Type B pancreatic cell (in vitro differentiated cells): ENCODE results near the gene DCAF12. TPM values are rescaled to one million over a fixed set of nuclear protein-coding genes. Genes with fewer than 3 reads are reported as not detected.
"Not testable (repeated sequence)": the region's sequence is repeated elsewhere in the genome, so short reads cannot be mapped to it uniquely, and the experiment has no call there.

Source experiments
- DNase-seq: peaks from one replicate; pipeline ENCODE4 v3.0.0; 2021; ENCODE audit warnings: mixed read lengths; ENCODE audit not compliant: unreplicated experiment; ENCODE audit errors: extremely low spot score
- H3K27ac Mint-ChIP-seq: 2 replicates; pipeline ENCODE4 v1.8.0; 2021; ENCODE audit warnings: mild to moderate bottlenecking, mixed read lengths
- H3K27me3 Mint-ChIP-seq: 2 replicates; pipeline ENCODE4 v1.8.0; 2021; ENCODE audit warnings: mixed read lengths
- H3K36me3 Mint-ChIP-seq: 2 replicates; pipeline ENCODE4 v1.8.0; 2021; ENCODE audit warnings: mixed read lengths
- H3K4me1 Mint-ChIP-seq: one replicate; pipeline ENCODE4 v1.8.0; 2021; ENCODE audit warnings: mixed read lengths; ENCODE audit not compliant: unreplicated experiment
- H3K4me3 Mint-ChIP-seq: 2 replicates; pipeline ENCODE4 v1.8.0; 2021; ENCODE audit warnings: mild to moderate bottlenecking, mixed read lengths
- H3K9me3 Mint-ChIP-seq: 2 replicates; pipeline ENCODE4 v1.8.0; 2021; ENCODE audit warnings: mixed read lengths
- total RNA-seq: library from RNA; stranded (reverse); gene quantifications from 2 replicates; pipeline ENCODE4 v1.2.1, GENCODE V29; 2021; ENCODE audit warnings: low replicate concordance
- TF ChIP-seq, protein P1 (sequence below): fragments of 200-600 bp; sonication (generic); conservative IDR thresholded peaks from 2 replicates; pipeline ENCODE4 v1.5.0; 2021; ENCODE audit warnings: antibody characterized with exemption, mild to moderate bottlenecking

Gene DCAF12
- total RNA-seq, 1 donor from 2014 or later: 45.3 TPM

DNA sequence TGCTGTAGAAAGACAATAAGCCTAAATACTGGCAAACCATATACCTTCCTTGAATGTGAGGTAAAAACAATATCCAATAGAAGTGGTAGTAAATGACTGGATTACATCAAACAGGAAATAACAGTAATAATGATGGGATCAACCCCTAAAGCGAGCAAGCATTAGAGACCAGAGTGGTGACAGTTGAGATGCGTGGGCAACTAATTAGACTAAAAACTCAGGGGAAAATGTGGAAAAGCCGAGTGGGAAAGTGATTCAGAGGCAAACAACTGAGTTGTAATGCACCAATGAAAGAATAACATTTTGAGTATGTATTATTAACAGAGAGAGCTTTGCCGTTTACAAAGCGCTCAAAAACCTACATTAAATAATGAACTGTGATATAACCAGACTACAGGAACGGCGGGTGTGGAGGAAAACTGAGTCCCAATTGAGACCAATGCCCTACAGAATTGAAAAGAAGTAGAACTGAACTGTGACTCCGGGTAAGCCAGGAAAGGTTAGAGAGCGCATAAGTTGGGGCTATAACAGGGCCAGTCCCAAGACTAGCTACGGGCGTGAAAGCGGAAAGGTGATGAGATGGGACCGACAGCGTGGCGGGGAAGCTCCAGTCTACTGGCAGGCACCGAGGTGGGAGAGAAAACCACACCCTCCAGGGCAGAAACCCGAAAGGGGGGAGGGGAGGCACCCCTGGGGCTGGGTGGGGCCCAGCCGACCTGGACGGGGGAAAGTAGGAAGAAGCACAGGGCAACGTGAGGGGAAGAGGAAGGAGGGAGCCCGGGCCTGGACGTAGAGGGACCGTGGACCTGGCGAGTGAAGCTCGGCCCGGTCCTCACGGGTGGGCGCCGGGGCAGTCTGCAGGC is 78.4 kb downstream of the DCAF12 start:
- Mint-ChIP-seq H3K36me3 (peaks cover 9% of the 10 kb centered on the region), H3K27me3 (peaks cover 4% of the 10 kb centered on the region), H3K4me3 (peak overlapping the region; percentile 99), H3K9me3 (peaks cover 4% of the 10 kb centered on the region), H3K27ac (peak overlapping the region; percentile 100), H3K4me1 (peaks cover 15% of the 10 kb centered on the region)
- TF ChIP-seq, protein P1, sequence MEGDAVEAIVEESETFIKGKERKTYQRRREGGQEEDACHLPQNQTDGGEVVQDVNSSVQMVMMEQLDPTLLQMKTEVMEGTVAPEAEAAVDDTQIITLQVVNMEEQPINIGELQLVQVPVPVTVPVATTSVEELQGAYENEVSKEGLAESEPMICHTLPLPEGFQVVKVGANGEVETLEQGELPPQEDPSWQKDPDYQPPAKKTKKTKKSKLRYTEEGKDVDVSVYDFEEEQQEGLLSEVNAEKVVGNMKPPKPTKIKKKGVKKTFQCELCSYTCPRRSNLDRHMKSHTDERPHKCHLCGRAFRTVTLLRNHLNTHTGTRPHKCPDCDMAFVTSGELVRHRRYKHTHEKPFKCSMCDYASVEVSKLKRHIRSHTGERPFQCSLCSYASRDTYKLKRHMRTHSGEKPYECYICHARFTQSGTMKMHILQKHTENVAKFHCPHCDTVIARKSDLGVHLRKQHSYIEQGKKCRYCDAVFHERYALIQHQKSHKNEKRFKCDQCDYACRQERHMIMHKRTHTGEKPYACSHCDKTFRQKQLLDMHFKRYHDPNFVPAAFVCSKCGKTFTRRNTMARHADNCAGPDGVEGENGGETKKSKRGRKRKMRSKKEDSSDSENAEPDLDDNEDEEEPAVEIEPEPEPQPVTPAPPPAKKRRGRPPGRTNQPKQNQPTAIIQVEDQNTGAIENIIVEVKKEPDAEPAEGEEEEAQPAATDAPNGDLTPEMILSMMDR: no peak
- no peak for DNase-seq

DNA sequence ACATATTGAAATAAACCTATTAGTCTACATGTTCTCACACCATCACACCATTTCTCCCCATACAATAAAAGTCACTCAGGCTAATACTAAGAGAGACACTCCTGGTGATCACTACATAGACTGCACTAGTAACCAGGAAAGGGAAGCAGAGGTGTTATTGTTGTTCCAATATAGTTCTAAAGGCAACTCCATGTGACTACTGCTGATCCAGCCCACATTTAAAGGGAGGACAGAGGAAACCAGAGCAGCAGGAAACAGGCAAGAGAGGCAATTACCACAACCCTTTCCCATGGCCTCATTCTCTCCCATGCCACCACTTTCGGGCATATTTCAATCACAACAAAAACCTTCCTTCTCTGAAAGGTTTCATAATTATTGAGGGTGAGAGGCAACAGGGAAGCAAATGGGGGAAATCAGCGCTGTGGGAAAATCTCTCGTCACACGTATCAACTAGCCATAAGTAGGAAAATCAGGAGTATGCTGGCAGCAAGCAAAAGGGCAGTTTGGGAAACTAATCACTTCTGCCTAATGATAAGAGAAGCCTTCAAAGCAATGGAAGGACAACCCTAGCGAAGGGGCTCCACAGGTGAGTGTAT is 79.6 kb downstream of the DCAF12 start:
- Mint-ChIP-seq H3K36me3 (peaks cover 9% of the 10 kb centered on the region), H3K27me3 (peaks cover 4% of the 10 kb centered on the region), H3K27ac (peak overlapping the region; percentile 100), H3K9me3 (peaks cover 4% of the 10 kb centered on the region), H3K4me1 (peaks cover 15% of the 10 kb centered on the region), H3K4me3 (peak overlapping the region; percentile 99)
- no peak for DNase-seq
- TF ChIP-seq, protein P1: no peak

DNA sequence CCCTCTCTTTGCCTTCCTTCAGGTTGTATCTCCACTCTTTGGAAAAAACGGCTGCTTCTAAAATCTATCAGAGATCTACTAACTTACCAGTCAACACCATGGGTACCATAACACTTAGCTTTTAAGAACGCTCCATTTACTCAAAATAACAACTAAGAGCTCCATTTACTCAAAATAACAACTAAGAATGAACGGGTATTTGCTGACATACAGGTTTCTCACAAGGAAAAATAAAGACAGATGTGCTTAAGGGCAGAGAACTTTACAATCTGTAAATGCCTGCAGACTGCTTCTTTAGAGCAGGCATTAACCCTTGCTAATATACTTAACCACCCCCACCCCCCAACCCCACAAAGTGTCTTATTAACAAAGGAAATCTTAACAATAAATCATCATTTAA is 80.6 kb downstream of the DCAF12 start:
- no peak for DNase-seq
- TF ChIP-seq, protein P1: no peak
- peaks cover 4% of the 10 kb centered on the region for H3K9me3 Mint-ChIP-seq
- peaks cover 9% of the 10 kb centered on the region for H3K36me3 Mint-ChIP-seq
- peaks cover 15% of the 10 kb centered on the region for H3K4me1 Mint-ChIP-seq
- peaks cover 4% of the 10 kb centered on the region for H3K27me3 Mint-ChIP-seq
- H3K4me3 Mint-ChIP-seq: peak overlapping the region; percentile 75
- H3K27ac Mint-ChIP-seq: peak overlapping the region; percentile 71

DNA sequence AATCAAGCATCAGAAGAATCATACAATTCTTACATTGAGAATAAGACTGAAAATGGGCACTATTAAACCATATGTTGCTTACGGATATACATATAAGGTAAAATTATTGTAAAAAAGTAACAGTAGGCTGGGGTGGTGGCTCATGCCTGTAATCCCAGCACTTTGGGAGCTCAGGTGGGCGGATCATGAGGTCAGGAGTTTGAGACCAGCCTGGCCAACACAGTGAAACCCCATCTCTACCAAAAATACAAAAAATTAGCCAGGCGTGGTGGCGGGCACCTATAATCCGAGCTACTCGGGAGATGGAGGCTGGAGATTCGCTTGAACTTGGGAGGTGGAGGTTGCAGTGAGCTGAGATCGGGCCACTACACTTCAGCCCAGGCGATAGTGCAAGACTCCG is 84.4 kb downstream of the DCAF12 start:
- Mint-ChIP-seq H3K4me1 (peaks cover 12% of the 10 kb centered on the region), H3K36me3 (peaks cover 13% of the 10 kb centered on the region)
- H3K9me3 Mint-ChIP-seq, H3K27ac Mint-ChIP-seq, DNase-seq, H3K4me3 Mint-ChIP-seq, H3K27me3 Mint-ChIP-seq: not testable (repeated sequence)

DNA sequence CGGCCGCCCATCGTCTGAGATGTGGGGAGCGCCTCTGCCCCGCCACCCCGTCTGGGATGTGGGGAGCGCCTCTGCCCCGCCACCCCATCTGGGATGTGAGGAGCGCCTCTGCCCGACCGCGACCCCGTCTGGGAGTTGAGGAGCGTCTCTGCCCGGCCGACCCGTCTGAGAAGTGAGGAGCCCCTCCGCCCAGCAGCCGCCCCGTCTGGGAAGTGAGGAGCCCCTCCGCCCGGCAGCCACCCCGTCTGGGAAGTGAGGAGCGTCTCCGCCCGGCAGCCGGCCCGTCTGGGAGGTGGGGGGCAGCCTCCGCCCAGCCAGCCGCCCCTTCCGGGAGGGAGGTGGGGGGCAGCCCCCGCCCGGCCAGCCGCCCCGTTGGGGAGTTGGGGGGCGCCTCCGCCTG is 87.6 kb downstream of the DCAF12 start:
- Mint-ChIP-seq H3K4me1 (peaks cover 17% of the 10 kb centered on the region), H3K36me3 (peaks cover 18% of the 10 kb centered on the region)
- DNase-seq, H3K27ac Mint-ChIP-seq, H3K27me3 Mint-ChIP-seq, H3K9me3 Mint-ChIP-seq, H3K4me3 Mint-ChIP-seq: not testable (repeated sequence)

DNA sequence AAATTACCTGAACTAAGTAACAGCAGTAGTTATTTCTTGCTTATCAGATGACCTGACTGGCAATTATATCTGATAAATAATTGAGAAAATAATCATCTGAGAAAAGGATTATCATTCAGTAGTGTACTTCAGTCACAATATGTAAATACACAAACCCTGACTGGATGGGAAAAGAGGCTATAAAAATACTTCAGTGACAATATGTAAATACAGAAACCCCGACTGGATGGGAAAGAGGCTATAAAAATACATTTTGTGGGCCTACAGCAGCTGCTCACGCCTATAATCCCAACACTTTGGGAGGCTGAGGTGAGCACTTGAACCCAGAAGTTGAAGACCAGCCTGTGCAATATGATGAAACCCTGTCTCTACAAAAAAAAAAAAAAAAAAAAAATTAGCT is 88.9 kb downstream of the DCAF12 start:
- Mint-ChIP-seq H3K4me3 (no peak overlapping the region), H3K9me3 (peaks cover 3% of the 10 kb centered on the region), H3K36me3 (peaks cover 19% of the 10 kb centered on the region), H3K27ac (no peak overlapping the region), H3K27me3 (no peaks in the 10 kb centered on the region), H3K4me1 (peaks cover 17% of the 10 kb centered on the region)
- DNase-seq: no peak
- TF ChIP-seq, protein P1: no peak
